NT2/D1 (cell line): ENCODE measurements around the gene PHF2.

ENCODE experiments used
- DNase-seq: peaks from one replicate; pipeline ENCODE4 v3.0.0-alpha.2; 2011; ENCODE audit warnings: low read depth, low spot score
- H3K27me3 ChIP-seq: 2 replicates; pipeline ENCODE4 v1.6.0; 2011; ENCODE audit warnings: mild to moderate bottlenecking; ENCODE audit not compliant: insufficient read length, insufficient read depth
- H3K36me3 ChIP-seq: 2 replicates; pipeline ENCODE4 v1.6.1; 2011; ENCODE audit warnings: mild to moderate bottlenecking, low read length, mixed read lengths; ENCODE audit not compliant: insufficient read depth, insufficient read length
- H3K4me1 ChIP-seq: 2 replicates; pipeline ENCODE4 v1.5.1; 2011; ENCODE audit not compliant: insufficient read depth, insufficient read length
- H3K4me3 ChIP-seq: 2 replicates; pipeline ENCODE4 v1.5.1; 2011; ENCODE audit warnings: low read depth; ENCODE audit not compliant: insufficient read length
- H3K9ac ChIP-seq: 2 replicates; pipeline ENCODE4 v1.6.0; 2011; ENCODE audit warnings: low read depth; ENCODE audit not compliant: insufficient read length
- H3K9me3 ChIP-seq: 2 replicates; pipeline ENCODE4 v1.5.1; 2011; ENCODE audit warnings: mild to moderate bottlenecking, low read length; ENCODE audit not compliant: insufficient read depth
- SUZ12 ChIP-seq: IDR thresholded peaks from 2 replicates; pipeline ENCODE4 v1.6.1; 2011; ENCODE audit not compliant: insufficient read length, insufficient read depth; ENCODE audit errors: extremely low read depth
- YY1 ChIP-seq: IDR thresholded peaks from 2 replicates; pipeline ENCODE4 v1.6.1; 2011; ENCODE audit not compliant: insufficient read length, insufficient read depth
- ZNF274 ChIP-seq: IDR thresholded peaks from 2 replicates; pipeline ENCODE4 v1.6.1; 2011; ENCODE audit warnings: mild to moderate bottlenecking, low read depth, low read length

The PHF2 gene

GRCh38 chr9:93576258-93577077, at the start of gene PHF2:
PHF2 (plus strand) TSS chr9:93576584; CDS start chr9:93576774, 190 bp downstream.
- peak within 1 kb of the TSS; percentile 49 for H3K4me3 ChIP-seq
- TF ChIP-seq SUZ12 (no peak), ZNF274 (no peak), YY1 (no peak)
- H3K9ac ChIP-seq, result peak within 1 kb of the TSS; percentile 86
- H3K27me3 ChIP-seq, result peaks cover 27% of the 10 kb centered on the region
- peaks cover 20% of the 10 kb centered on the region for H3K4me1 ChIP-seq
- peaks cover under 1% of the 10 kb centered on the region; the same call in 1 of the 2 replicates for H3K9me3 ChIP-seq
- no peak for DNase-seq
- H3K36me3 ChIP-seq, result no peaks in the 10 kb centered on the region

DNA sequence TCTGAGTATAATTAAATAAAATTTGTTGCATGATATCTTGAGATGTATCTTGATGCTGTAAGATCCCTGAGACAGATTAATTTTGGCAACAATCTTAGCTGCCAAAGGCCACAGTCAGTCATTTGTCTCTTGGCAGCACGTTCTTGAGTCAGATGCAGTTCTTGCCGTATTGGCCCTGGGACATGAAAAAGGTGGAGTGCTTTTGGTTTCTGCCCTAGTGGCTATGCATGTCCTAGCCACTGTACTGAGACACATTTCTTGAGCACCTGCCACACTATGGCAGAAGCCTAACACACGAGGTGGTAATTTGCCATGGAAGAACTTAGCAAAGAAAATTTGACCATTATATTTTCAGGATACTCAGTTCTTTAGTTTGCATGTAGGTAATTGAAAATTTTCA, 45.0 kb upstream of the PHF2 start:
- Histone ChIP-seq H3K9ac (no peak overlapping the region), H3K4me3 (no peak overlapping the region), H3K27me3 (no peaks in the 10 kb centered on the region), H3K4me1 (no peaks in the 10 kb centered on the region), H3K9me3 (no peaks in the 10 kb centered on the region), H3K36me3 (peaks cover 76% of the 10 kb centered on the region)
- TF ChIP-seq SUZ12 (no peak), ZNF274 (no peak)
- DNase-seq, result no peak

DNA sequence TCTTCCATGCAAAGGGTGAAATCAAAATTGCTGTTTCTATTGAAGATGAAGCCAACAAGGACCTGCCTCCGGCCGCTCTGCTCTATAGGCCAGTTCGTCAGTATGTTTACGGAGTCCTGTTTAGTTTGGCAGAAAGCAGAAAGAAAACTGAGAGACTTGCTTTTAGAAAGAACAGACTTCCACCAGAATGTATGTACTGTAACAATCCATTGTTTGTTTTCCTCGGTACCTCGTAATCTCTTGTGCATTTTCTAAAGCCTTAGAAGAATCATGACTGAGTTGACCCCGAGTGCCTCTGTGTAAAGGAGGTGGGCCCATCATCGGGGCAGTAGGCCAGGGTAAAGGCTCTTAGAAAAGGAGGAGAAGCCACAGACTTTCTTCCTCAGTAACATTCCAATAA, 44.2 kb upstream of the PHF2 start:
- H3K36me3 ChIP-seq, result peaks cover 72% of the 10 kb centered on the region
- H3K27me3 ChIP-seq, result no peaks in the 10 kb centered on the region
- TF ChIP-seq YY1 (no peak), SUZ12 (no peak), ZNF274 (no peak)
- no peak overlapping the region for H3K4me3 ChIP-seq
- no peaks in the 10 kb centered on the region for H3K9me3 ChIP-seq
- no peak overlapping the region for H3K9ac ChIP-seq
- no peak for DNase-seq
- no peaks in the 10 kb centered on the region for H3K4me1 ChIP-seq

DNA sequence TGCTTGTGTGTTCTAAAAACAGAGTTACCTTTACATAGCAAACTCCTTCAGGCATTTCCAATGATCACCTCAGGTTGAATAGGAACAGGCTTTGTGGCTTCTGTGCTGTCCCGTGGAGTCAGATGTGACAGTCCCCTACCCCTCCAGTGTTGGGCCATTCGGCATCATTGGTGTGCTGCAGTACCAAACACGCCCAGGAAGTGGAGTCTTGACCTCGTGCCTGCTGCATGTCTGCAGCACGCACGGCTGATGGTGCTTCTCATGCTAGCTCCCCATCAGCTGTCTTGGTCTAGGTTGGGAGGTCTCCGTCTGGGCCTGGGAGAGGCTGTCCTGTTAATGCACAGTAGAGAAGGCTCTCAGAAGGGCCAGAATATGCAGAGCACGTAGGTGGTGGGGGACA, 42.5 kb upstream of the PHF2 start:
- Histone ChIP-seq H3K4me3 (no peak overlapping the region), H3K9me3 (no peaks in the 10 kb centered on the region), H3K4me1 (no peaks in the 10 kb centered on the region), H3K9ac (no peak overlapping the region), H3K27me3 (no peaks in the 10 kb centered on the region), H3K36me3 (peaks cover 67% of the 10 kb centered on the region)
- no peak for TF ChIP-seq YY1
- TF ChIP-seq ZNF274, result no peak
- no peak for TF ChIP-seq SUZ12
- DNase-seq, result no peak

GRCh38 chr9:93536167-93536566, 40.2 kb upstream of the PHF2 start:
- Histone ChIP-seq H3K9ac (no peak overlapping the region), H3K27me3 (no peaks in the 10 kb centered on the region), H3K9me3 (no peaks in the 10 kb centered on the region), H3K4me1 (no peaks in the 10 kb centered on the region), H3K4me3 (no peak overlapping the region), H3K36me3 (peaks cover 63% of the 10 kb centered on the region)
- DNase-seq, result no peak
- TF ChIP-seq YY1 (no peak), SUZ12 (no peak), ZNF274 (no peak)

GRCh38 chr9:93536874-93537273, 39.5 kb upstream of the PHF2 start:
- TF ChIP-seq YY1, result no peak
- no peak for TF ChIP-seq ZNF274
- no peak for TF ChIP-seq SUZ12
- DNase-seq, result no peak
- Histone ChIP-seq H3K27me3 (no peaks in the 10 kb centered on the region), H3K9ac (no peak overlapping the region), H3K9me3 (no peaks in the 10 kb centered on the region), H3K4me1 (no peaks in the 10 kb centered on the region), H3K36me3 (peaks cover 60% of the 10 kb centered on the region), H3K4me3 (no peak overlapping the region)

GRCh38 chr9:93540305-93540704, 36.1 kb upstream of the PHF2 start:
- TF ChIP-seq SUZ12 (no peak), ZNF274 (no peak), YY1 (no peak)
- Histone ChIP-seq H3K9me3 (no peaks in the 10 kb centered on the region), H3K4me3 (no peak overlapping the region), H3K4me1 (no peaks in the 10 kb centered on the region), H3K27me3 (no peaks in the 10 kb centered on the region), H3K9ac (no peak overlapping the region), H3K36me3 (peaks cover 56% of the 10 kb centered on the region)
- no peak for DNase-seq

GRCh38 chr9:93541005-93541404, 35.4 kb upstream of the PHF2 start:
- Histone ChIP-seq H3K36me3 (peaks cover 58% of the 10 kb centered on the region), H3K27me3 (no peaks in the 10 kb centered on the region), H3K9ac (no peak overlapping the region), H3K9me3 (no peaks in the 10 kb centered on the region), H3K4me3 (no peak overlapping the region), H3K4me1 (no peaks in the 10 kb centered on the region)
- no peak for DNase-seq
- TF ChIP-seq ZNF274, result no peak
- TF ChIP-seq YY1, result no peak
- TF ChIP-seq SUZ12, result no peak
